ENCODE results near the gene AK5. TPM values are rescaled to one million over a fixed set of nuclear protein-coding genes. Genes with fewer than 3 reads are reported as not detected.

Gene AK5
- total RNA-seq, 4 donors from 2014 or later, result 0.17 to 1.6 (median 0.56) TPM; not detected in 1

- DNase-seq, result no peak
- no peak overlapping the region for H3K4me3 ChIP-seq (replicated peaks in 1 of 3)
- 42 to 49% methylated on average over 3 of the region's 3 CpGs for whole genome bisulfite sequencing, 2 donors
- no peaks in the 10 kb centered on the region for H3K9me3 ChIP-seq
- H3K27ac ChIP-seq, result no peak overlapping the region
- no peaks in the 10 kb centered on the region for H3K27me3 ChIP-seq
- intact Hi-C loops (cut with DNase I), result no loop called here
- H3K4me1 ChIP-seq, result no peaks in the 10 kb centered on the region
- TF ChIP-seq CTCF (IDR thresholded peaks at IDR 0.05) (no peak), POLR2A (IDR thresholded peaks at IDR 0.05) (no peak)
- H3K36me3 ChIP-seq, result no peaks in the 10 kb centered on the region
Observed at GRCh38 chr1:77398152-77398551, 116.3 kb downstream of the AK5 start.

- 62 to 68% methylated on average over 6 of the region's 6 CpGs for WGBS, 2 donors
- H3K27me3 ChIP-seq, result no peaks in the 10 kb centered on the region
- no peaks in the 10 kb centered on the region for H3K4me1 ChIP-seq
- H3K4me3 ChIP-seq (replicated peaks in 1 of 3), result no peak overlapping the region
- H3K27ac ChIP-seq, result no peak overlapping the region
- intact Hi-C loops (cut with DNase I), result no loop called here
- H3K36me3 ChIP-seq, result no peaks in the 10 kb centered on the region
- TF ChIP-seq CTCF (IDR thresholded peaks at IDR 0.05) (no peak), POLR2A (IDR thresholded peaks at IDR 0.05) (no peak)
- H3K9me3 ChIP-seq, result no peaks in the 10 kb centered on the region
- DNase-seq, result no peak
Observed at GRCh38 chr1:77399250-77400086, 117.6 kb downstream of the AK5 start.

GRCh38 chr1:77400781-77401180, 119.0 kb downstream of the AK5 start:
- no peaks in the 10 kb centered on the region for H3K27me3 ChIP-seq
- no peak for TF ChIP-seq POLR2A (IDR thresholded peaks at IDR 0.05)
- no peak for TF ChIP-seq CTCF (IDR thresholded peaks at IDR 0.05)
- DNase-seq, result no peak
- no peaks in the 10 kb centered on the region for H3K4me1 ChIP-seq
- no peaks in the 10 kb centered on the region for H3K36me3 ChIP-seq
- WGBS, 2 donors, result 75 to 81% methylated on average over 2 of the region's 2 CpGs
- H3K9me3 ChIP-seq, result no peaks in the 10 kb centered on the region
- intact Hi-C loops (cut with DNase I), result no loop called here
- no peak overlapping the region for H3K4me3 ChIP-seq (replicated peaks in 1 of 3)
- no peak overlapping the region for H3K27ac ChIP-seq

GRCh38 chr1:77401384-77401783, 119.6 kb downstream of the AK5 start:
- intact Hi-C loops (cut with DNase I), result no loop called here
- no peak overlapping the region for H3K27ac ChIP-seq
- WGBS, 2 donors, result 89 to 96% methylated on average over 2 of the region's 2 CpGs
- no peaks in the 10 kb centered on the region for H3K27me3 ChIP-seq
- no peaks in the 10 kb centered on the region for H3K4me1 ChIP-seq
- DNase-seq, result no peak
- no peaks in the 10 kb centered on the region for H3K36me3 ChIP-seq
- no peak overlapping the region for H3K4me3 ChIP-seq (replicated peaks in 1 of 3)
- no peaks in the 10 kb centered on the region for H3K9me3 ChIP-seq
- TF ChIP-seq CTCF (IDR thresholded peaks at IDR 0.05) (no peak), POLR2A (IDR thresholded peaks at IDR 0.05) (no peak)

GRCh38 chr1:77405186-77405585, 123.4 kb downstream of the AK5 start:
- no peak overlapping the region for H3K4me3 ChIP-seq (replicated peaks in 1 of 3)
- H3K27me3 ChIP-seq, result no peaks in the 10 kb centered on the region
- intact Hi-C loops (cut with DNase I), result no loop called here
- no peak overlapping the region for H3K27ac ChIP-seq
- no peaks in the 10 kb centered on the region for H3K36me3 ChIP-seq
- TF ChIP-seq CTCF (IDR thresholded peaks at IDR 0.05) (no peak), POLR2A (IDR thresholded peaks at IDR 0.05) (no peak)
- no peaks in the 10 kb centered on the region for H3K9me3 ChIP-seq
- WGBS, 2 donors, result 73 to 88% methylated on average over 3 to 4 of the region's 4 CpGs
- no peaks in the 10 kb centered on the region for H3K4me1 ChIP-seq
- no peak for DNase-seq
